HEK293T (cell line): ENCODE results near the gene ZNF488.

Experiments used
- ARNT ChIP-seq: fragments of 450-650 bp; IDR thresholded peaks from 2 replicates; pipeline ENCODE4 v1.6.1; 2017; ENCODE audit warnings: mild to moderate bottlenecking
- CTBP1 ChIP-seq: fragments of 450-650 bp; IDR thresholded peaks from 2 replicates; pipeline ENCODE4 v1.6.1; 2016; ENCODE audit warnings: borderline replicate concordance
- FOXK2 ChIP-seq: fragments of 450-650 bp; IDR thresholded peaks from 2 replicates; pipeline ENCODE4 v1.6.1; 2016; ENCODE audit warnings: mild to moderate bottlenecking
- FOXM1 ChIP-seq: fragments of 450-650 bp; IDR thresholded peaks from 2 replicates; pipeline ENCODE4 v1.6.1; 2017; ENCODE audit warnings: mild to moderate bottlenecking, borderline replicate concordance
- HDGF ChIP-seq: fragments of 450-650 bp; IDR thresholded peaks from 2 replicates; pipeline ENCODE4 v1.6.1; 2017; ENCODE audit warnings: antibody characterized with exemption, borderline replicate concordance
- LEF1 ChIP-seq: fragments of 450-650 bp; IDR thresholded peaks from 2 replicates; pipeline ENCODE4 v1.6.1; 2017; ENCODE audit warnings: mild to moderate bottlenecking, borderline replicate concordance
- NFRKB ChIP-seq: fragments of 450-650 bp; IDR thresholded peaks from 2 replicates; pipeline ENCODE4 v1.6.1; 2016; ENCODE audit warnings: mild to moderate bottlenecking, moderate library complexity
- PKNOX1 ChIP-seq: fragments of 450-650 bp; IDR thresholded peaks from 2 replicates; pipeline ENCODE4 v1.6.1; 2016
- SP1 ChIP-seq: fragments of 450-650 bp; IDR thresholded peaks from 2 replicates; pipeline ENCODE4 v1.6.1; 2017
- SUZ12 ChIP-seq: fragments of 450-650 bp; IDR thresholded peaks from 2 replicates; pipeline ENCODE4 v1.6.1; 2016; ENCODE audit warnings: mild to moderate bottlenecking
- TARDBP ChIP-seq: fragments of 450-650 bp; IDR thresholded peaks from 2 replicates; pipeline ENCODE4 v1.6.1; 2016
- ZNF384 ChIP-seq: fragments of 450-650 bp; IDR thresholded peaks from 2 replicates; pipeline ENCODE4 v1.6.1; 2016

DNA sequence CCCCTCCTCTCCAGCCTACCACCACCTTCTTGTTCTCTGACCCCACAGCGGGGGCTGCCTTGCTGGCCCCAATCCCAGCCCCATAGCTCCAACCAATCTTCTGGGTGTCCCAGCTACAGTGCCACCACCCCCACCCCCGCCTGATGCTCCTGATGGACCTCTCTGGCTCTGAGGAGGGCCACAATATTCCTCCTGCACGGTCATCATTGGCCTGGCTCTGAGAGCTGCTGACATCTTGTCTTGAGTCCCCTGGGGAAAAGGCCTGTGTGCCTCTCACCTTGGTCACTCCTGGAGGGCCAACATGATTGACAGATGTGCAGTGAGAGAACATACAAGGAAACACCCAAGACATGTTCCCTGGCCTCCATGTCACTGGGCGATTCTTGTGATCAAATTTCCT is 54.2 kb downstream of the ZNF488 start:
- no peak for TF ChIP-seq FOXM1
- no peak for TF ChIP-seq TARDBP
- no peak for TF ChIP-seq ARNT
- no peak for TF ChIP-seq SP1
- TF ChIP-seq NFRKB = no peak
- no peak for TF ChIP-seq HDGF
- TF ChIP-seq FOXK2 = no peak
- TF ChIP-seq PKNOX1 = no peak
- no peak for TF ChIP-seq SUZ12
- TF ChIP-seq ZNF384 = no peak
- no peak for TF ChIP-seq CTBP1
- TF ChIP-seq LEF1 = no peak
